Muscle of back (tissue), 11 donors: ENCODE measurements around the gene RBM4. TPM values are rescaled to one million over a fixed set of nuclear protein-coding genes. Genes with fewer than 3 reads are reported as not detected.

Experiments used
- DNase-seq, 3 donors: peaks; one replicate each; pipeline versions ENCODE4 v3.0.0 to v3.0.0-alpha.2; 2013
- polyA plus RNA-seq, 10 donors: library from polyadenylated mRNA; unstranded; fragments of 120-200 nt; gene quantifications; one replicate each; pipeline ENCODE4 v1.2.1, GENCODE V29; 2013; ENCODE audit not compliant: insufficient read length in 10 of 10

Gene RBM4
- polyA plus RNA-seq, 10 donors: 123 to 167 (median 133) TPM

DNA sequence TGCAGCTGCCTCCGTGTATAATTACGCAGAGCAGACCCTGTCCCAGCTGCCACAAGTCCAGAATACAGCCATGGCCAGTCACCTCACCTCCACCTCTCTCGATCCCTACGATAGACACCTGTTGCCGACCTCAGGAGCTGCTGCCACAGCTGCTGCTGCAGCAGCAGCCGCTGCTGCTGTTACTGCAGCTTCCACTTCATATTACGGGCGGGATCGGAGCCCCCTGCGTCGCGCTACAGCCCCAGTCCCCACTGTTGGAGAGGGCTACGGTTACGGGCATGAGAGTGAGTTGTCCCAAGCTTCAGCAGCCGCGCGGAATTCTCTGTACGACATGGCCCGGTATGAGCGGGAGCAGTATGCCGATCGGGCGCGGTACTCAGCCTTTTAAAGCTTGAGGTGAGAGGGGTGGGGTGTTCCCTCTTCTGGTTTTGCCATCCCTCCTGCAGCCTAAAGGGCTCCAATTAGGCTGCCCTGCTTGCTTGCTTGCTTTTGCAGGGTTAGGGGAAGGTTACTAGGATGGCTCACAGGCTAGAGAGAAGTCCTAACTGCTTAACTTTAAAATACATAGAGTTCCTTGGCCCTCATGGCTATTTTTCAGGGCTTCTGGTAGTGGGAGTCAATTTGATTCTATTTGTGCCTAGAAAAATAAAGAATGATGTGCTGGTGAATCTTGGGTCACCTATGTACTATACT, 5.4 kb downstream of the RBM4 start:
- DNase-seq: peak in 1 of 3 donors; percentile 15

GRCh38 chr11:66646828-66647227, 8.3 kb downstream of the RBM4 start:
- DNase-seq: no peak

GRCh38 chr11:66649903-66650302, 11.4 kb downstream of the RBM4 start:
- no peak for DNase-seq

GRCh38 chr11:66651016-66651415, 12.5 kb downstream of the RBM4 start:
- no peak for DNase-seq

- DNase-seq: no peak
Measured at GRCh38 chr11:66652651-66653050, 14.1 kb downstream of the RBM4 start.

- DNase-seq: no peak
Measured at GRCh38 chr11:66653123-66653522, 14.6 kb downstream of the RBM4 start.

- DNase-seq: no peak
Measured at GRCh38 chr11:66659763-66660162, 21.3 kb downstream of the RBM4 start.

GRCh38 chr11:66663741-66664296, 25.3 kb downstream of the RBM4 start:
- DNase-seq: no peak

GRCh38 chr11:66665369-66665768, 26.9 kb downstream of the RBM4 start:
- no peak for DNase-seq

- DNase-seq: no peak
Measured at GRCh38 chr11:66670816-66671215, 32.3 kb downstream of the RBM4 start.

GRCh38 chr11:66674964-66675602, 36.6 kb downstream of the RBM4 start:
- DNase-seq: no peak

DNA sequence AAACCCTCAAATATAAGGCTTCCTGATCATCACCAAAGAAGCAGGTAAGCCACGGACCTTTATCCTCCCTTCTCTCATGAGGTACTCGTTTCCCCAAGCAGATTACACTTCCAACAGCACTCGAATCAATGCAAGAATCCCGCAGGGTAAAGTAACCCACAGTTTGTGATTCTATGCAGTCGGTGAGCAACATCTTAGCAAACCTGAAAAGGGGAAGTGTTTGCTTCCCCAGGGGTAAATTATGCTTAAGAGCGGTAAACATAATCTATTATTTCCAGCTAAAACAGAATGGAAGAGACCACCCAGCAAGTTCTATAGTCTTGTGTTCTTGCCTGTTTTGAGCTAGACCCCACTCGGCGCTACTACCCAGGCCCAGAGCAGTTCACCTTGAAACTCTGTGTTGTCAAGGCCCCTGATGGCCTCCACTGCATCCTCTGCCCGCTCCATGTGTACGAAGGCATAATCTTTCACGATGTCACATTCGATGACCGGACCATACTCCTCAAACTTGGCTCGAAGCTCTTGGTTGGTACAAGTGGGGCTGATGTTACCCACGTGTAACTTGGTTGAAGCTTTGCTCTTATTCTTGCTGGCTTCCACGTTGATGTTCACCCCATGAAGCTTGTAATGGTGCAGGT, 37.9 kb downstream of the RBM4 start:
- no peak for DNase-seq

DNA sequence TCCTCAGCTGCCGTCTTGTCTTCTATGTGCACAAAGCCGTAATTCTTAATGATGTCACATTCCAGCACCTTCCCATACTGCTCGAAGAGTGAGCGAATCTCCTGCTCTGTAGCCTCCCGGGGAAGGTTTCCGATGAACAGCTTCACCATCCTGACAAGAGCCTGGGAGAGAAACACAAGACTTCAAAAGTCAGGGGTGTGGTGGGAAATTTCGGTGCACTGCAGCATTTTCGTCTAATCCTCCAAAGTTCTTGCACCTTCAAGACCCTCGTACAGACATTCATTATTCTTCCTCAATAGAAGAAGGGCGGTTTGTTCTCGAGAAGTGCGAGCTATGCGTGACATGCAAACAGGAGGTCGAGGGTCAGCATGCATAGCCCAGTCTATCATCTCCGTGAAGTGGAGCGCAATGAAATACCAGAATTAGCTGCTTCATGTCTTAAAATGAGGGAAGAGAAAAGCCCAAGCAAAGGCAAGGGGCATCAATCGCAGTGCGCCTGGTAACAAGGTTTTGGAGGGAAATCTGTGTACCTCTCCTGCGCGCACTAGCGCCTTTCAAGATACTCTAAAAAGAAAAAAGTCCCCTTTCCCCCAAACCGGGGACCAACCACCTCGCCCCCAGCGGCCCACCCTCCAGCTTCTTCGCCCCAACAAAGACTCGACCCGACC, 38.6 kb downstream of the RBM4 start:
- no peak for DNase-seq

DNA sequence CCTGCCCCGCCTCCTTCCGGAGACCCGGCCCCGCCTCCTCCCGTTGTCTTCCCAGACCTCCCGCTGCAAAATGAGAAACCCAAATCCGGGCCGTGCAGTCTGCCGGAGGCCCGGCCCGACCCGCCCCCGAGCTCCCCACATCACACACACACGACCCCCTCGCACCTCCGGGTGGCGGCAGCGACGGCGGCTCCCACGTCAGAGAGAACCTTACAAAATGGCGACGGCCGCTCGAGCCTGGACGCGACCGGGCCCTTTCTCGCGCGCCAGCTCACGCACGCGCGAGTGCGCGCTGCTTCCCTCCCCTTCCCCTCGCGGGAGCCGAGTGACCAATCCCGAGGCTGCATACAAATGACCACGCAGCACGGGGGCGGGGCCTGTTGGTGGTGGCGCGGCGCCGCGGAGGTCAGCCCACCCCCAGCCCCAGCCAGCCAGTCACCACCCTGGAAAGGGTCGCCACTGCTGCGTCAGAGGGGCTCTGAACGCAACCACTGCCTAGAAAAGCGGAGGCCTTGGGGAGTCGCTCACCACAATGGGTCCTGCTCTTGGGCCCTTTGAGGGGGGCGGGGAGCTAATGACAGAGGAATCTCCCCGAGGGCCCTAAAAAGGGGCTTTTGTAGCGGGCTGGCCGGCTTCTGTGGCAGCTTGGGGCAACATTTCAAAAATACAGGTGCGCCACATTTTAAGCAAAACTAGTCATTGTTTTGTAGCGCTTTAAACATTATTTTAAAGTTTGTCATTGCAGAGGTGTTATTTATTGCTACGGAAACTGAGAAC, 39.3 kb downstream of the RBM4 start, which contains the start of gene RBM4B:
Gene RBM4B, minus strand, starts transcription at position 289 of the 777 bp plus-strand sequence. CDS start 808 bp downstream, outside the sequence.
- DNase-seq: peak; percentile 97 to 99 (median 99)

- DNase-seq: no peak
Measured at GRCh38 chr11:66680966-66681645, 42.6 kb downstream of the RBM4 start.

DNA sequence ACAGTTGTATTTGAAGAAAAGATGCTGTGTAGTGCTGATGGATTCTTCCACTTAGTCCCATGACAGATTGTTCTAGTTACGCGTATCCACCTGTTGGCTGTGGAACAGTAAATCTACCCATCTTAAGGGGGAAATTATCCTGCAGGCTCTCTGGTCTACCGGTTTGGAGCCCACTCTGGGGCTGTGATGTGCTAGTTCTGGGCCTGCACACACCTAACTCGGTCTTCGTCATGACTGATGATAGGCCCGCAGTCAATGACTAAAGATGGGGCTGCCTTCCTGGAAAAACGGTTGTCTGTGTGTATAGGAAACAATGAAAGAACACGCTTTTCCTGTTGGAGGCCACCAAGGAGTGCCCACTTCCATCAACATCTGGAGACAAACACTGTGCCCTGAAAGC, 45.4 kb downstream of the RBM4 start:
- no peak for DNase-seq

DNA sequence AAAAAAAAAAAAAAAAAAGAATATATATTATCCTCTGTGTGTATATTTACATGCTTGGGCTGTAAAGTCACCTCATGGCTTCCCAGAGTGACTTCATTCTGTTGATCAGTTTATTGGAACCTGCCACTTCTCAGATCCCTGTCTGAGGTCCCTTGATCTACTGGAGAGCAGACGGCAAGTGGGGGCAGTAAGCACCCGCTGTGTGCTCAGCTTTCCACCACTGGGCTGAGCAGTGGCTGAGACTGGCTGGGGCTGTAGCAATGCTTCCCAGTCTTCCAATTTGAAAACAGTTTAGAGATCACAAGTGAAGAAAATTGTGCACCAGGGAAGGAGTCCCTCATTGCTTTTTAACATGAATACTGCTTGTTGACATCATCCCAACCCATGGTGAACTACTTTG, 46.1 kb downstream of the RBM4 start:
- no peak for DNase-seq

DNA sequence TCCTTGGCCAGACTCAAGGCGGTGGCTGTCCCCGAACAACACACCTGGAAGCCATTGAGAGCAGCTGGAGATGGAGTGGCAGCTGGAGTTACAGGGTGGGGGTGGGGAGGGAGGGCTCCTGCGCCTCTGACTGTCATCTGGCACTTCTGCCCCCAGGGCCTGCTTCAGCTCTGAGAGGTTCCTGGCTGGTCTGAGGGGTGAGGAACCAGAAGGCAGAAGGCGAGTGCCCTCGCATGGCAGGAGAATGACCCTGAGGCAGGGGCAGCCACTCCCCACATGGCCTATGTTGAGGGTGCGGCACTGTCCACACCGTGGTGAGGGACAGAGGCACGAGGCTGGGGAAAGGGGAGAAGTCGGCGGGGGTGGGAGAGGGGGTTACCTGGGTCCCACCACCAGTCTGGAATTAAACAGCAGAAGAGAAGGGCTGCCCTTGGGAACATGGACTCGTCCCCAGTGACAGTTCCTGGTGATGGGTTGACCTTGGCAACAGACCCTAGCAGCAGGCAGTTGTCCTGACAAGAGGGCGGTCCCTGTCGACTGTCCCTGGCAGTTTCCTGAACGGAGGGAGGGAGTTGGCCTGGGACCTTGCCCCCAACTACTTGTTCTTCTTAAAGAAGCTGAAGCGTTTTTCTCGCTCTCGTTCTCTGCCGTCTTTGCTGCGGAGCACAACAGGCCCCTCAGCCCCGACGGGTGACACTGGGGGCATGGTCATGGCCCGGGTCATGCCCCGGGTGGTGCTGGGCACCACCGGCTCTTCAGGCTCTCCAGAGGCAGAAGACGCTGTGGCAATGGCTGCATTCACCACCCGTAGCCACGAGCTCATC, 47.0 kb downstream of the RBM4 start:
- DNase-seq: no peak

DNA sequence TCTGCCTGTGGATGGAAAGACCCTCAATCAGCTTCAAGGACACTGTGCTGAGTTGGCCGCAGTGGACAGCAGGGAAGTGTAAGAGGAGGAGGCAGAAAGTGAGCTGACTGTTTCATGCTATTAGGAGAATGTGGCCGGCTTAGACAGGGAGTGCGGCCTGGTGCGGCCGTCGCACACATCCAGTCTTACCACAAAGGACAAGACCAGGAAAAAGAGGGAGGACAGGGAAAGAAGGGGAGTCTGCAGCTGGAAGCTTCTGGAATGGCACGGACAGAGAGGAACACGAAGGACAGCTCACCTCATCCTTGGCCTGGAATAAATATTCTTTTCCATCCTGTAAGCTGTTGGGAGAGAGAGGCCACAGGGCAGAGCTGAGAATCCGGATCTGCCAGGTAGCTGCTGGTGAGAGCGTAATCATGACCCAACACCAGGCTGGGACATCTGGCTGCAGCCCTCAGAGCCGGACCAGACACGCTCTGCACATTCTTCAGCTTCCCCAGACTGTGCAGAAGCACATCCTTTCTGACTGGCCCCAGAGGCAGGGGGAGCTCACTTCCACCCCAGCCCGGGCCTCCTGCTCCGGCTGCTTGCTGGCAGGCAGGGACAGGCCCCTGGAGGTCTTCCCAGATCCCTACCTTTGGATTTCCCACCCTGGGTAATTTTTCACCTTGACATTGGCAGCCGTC, 47.7 kb downstream of the RBM4 start:
- no peak for DNase-seq
